HG03469 (cell line): Measurements from ENCODE around the gene BMPR1A.

Source experiments
- ATAC-seq: cut with Tn5 transposase; IDR thresholded peaks from one replicate; pipeline ENCODE4 v1.9.1; 2021; ENCODE audit warnings: mild to moderate bottlenecking, moderate library complexity, moderate number of reproducible peaks; ENCODE audit not compliant: unreplicated experiment

The BMPR1A gene

GRCh38 chr10:86758189-86759072 is 2.0 kb downstream of the BMPR1A start:
- ATAC-seq: no peak

DNA sequence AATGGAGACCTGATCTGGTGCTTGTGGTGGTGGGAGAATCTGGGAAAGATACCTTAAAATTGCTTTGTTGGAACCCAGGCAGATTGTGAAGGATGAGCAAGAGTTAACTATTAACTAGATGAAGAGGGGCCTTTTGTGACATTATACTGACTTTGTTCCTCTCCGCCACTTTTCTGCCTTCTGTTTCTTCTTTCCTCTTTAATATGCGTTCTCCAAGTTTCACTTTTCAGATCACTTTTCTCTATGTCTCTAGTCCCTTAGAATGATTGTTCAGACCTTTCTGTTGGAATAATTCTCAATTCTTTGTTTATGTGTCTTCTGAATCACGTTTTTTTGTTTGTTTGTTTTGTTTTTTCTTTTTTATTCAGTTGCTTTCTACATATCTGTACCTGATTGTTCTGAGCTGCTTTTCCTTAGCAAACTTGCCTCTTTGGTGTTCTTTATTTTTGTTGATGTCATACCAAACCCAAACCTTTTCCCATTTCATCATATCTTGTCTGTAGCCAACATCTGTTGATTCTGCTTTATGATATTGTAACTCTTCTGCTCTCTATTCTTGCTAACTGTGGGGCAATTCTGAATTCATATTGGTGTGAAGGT is 2.8 kb downstream of the BMPR1A start:
- ATAC-seq: no peak

GRCh38 chr10:86763404-86763803 is 7.0 kb downstream of the BMPR1A start:
- no peak for ATAC-seq

- ATAC-seq: no peak
Observed at GRCh38 chr10:86765548-86765947, 9.1 kb downstream of the BMPR1A start.

- ATAC-seq: no peak
Observed at GRCh38 chr10:86768412-86769062, 12.1 kb downstream of the BMPR1A start.

- ATAC-seq: no peak
Observed at GRCh38 chr10:86769991-86770390, 13.6 kb downstream of the BMPR1A start.

GRCh38 chr10:86770412-86770960 is 14.1 kb downstream of the BMPR1A start:
- no peak for ATAC-seq

DNA sequence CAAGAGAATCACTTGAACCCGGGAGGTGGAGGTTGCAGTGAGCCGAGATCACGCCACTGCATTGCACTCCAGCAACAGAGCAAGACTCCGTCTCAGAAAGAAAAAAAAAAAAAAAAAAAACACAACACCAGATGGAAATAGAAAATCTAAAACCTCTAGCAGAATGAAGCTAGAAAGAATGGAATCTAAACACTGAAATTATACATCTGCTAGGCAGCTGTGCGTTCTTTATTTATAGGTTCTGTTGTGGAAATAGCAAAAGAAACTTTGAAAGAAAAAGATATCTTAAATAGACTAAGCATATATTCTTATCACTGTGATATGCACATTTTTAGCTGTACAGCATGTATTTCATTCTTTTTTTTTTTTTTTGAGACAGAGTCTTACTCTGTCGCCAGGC is 17.1 kb downstream of the BMPR1A start:
- ATAC-seq: no peak

DNA sequence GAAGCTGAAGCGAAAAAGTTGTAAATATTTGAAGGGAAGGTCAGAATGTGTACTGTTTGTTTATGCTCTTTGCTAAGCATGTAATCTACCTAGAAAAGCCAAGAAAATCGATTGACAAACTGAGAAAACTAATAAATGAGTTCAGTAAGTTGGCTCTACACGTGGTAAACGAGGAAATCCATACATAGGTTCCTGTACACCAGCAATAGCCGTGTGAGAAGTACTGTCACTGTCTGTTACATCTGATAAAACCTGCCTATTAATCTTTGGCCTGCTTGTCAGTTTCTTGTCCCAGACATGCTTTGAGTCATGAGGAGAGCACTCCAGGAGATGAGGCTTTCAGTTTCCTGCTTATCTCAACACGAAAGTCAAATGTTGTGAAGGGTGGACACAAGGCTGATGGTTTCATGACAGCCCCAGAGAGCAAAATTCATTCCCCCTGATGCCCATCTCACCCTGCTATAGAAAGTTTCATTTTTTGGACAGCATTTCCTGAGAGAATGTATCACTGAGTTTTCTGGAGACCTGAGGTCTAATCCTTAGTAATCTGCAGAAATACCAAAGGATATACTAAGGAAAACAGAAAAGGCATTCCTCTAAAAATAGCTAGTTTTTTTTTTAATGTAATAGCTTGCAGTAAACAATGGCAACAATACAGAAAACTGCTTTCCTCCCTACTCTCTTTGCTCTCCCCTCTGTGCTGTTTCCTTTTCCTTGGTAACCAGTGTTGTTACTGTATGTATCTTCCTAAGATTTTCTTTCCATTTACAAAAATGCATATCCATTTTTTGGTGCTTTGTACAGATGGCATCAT is 18.8 kb downstream of the BMPR1A start:
- peak; percentile 48 for ATAC-seq

GRCh38 chr10:86775870-86776180 is 19.4 kb downstream of the BMPR1A start:
- no peak for ATAC-seq

DNA sequence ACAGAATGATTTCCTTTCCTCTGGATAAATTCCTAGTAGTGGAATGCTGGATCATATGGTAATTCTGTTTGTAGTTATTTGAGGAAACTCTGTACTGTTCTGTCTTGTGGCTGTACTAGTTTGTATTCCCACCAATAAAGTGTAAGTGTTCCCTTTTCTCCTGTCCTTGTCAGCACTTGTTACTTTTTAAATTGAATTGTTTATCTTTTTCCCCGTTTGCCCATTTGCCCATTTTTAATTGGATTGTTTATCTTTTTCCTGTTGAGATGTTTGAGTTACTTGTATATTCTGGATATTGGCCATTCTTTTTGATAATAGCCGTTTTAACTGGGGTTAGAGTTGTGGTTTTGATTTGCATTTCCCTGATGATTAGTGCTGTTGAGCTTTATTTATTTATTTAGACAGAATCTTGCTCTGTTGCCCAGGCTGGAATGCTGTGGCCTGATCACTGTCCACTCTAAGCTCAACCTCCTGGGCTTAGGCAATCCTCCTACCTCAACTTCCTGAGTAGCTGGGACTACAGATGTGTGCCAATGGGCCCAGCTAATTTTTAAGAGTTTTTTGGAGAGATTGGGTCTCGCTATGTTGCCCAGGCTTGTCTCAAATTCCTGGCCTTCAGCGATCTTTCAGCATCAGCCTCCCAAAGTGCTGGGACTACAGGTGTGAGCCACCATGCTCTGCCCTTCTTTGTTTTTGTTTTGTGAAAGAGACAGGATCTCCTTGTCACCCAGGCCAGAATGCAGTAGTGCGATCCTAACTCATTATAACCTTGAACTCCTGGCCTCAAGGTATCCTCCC is 23.0 kb downstream of the BMPR1A start:
- no peak for ATAC-seq

DNA sequence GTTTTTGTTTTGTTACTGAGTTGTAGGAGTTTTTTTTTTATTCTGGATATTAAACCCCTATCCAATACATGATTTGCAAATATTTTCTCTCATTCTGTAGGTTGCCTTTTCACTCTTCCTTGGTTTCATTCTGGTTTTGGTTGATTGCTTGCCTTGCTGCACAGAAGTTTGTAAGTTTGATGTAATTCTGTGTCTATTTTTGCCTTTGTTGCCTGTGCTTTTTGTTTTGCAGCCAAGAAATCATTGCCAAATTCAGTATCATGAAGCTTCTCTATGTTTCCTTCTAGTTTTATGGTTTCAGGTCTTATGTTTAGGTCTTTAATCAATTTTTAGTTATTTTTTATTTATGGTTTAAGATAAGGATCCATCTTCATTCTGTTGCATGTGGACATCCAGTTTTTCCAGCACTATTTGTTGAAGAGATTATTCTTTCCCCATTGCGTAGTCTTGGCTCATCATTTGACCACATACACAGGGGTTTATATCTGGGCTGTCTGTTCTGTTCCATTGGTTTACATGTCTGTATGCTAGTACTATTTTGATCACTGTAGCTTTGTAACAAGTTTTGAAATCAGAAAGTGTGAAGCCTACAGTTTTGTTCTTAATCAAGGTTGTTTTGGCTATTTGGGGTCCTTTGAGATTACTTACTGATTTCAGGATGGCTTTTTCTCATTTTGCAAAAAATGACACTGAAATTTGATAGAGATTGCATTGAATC is 26.4 kb downstream of the BMPR1A start:
- ATAC-seq: peak; percentile 80

DNA sequence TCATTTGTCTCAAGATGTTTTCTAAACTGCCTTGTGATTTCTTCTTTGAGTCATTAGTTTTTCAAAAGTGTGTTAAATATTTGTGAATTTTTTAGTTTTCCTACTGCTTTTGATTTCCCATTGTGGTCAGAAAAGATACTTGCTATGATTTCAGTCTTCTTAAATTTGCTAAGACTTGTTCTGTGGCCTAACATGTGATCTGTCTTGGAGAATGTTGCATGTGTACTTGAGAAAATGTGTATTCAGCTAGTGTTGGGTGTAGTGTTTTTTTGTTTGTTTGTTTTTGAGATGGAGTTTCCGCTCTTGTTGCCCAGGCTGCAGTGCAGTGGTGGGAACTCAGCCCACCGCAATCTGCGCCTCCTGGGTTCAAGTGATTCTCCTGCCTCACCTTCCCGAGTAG is 28.6 kb downstream of the BMPR1A start:
- no peak for ATAC-seq

GRCh38 chr10:86785968-86786367 is 29.5 kb downstream of the BMPR1A start:
- no peak for ATAC-seq

- no peak for ATAC-seq
Observed at GRCh38 chr10:86786368-86786767, 29.9 kb downstream of the BMPR1A start.

GRCh38 chr10:86790394-86790793 is 34.0 kb downstream of the BMPR1A start:
- no peak for ATAC-seq

DNA sequence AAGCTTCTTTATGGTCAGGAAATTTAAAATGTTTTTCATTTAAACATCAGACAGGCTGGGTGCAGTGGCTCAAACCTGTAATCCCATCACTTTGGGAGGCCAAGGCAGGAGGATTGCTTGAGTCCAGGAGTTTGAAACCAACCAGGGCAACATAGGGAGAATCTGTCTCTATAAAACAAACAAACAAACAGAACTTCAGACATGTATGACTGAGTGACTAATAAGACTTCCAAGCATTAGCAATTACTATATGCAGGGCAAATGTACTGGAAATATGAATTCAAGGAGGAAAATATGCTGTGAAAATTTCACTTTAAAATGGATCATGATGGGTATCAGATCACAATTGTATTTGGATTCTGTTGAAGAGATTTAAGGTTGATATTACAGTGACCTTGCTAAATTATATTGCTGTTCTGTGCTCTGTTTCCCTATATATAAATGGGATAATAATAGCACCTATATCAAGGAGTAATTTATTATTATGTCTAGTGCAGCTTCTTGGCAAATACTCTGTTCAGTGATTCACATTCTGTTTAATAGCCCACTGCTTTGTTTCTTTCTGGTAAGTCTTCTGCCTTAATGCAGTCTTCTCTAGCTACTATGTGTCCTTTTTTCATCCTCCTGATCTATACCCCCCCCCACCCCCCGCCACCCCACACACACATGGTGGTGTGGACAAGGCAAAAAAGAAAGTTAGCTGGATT is 36.2 kb downstream of the BMPR1A start:
- no peak for ATAC-seq

GRCh38 chr10:86793696-86794095 is 37.3 kb downstream of the BMPR1A start:
- ATAC-seq: no peak

GRCh38 chr10:86795353-86795752 is 38.9 kb downstream of the BMPR1A start:
- ATAC-seq: no peak
